Osteocyte (in vitro differentiated cells): ENCODE results near the gene GGCT. TPM values are rescaled to one million over a fixed set of nuclear protein-coding genes. Genes with fewer than 3 reads are reported as not detected.
"Not testable (repeated sequence)": the region's sequence is repeated elsewhere in the genome, so short reads cannot be mapped to it uniquely, and the experiment has no call there.

ENCODE experiments used
- DNase-seq: peaks from one replicate; pipeline ENCODE4 v3.0.0; 2021; ENCODE audit warnings: mixed read lengths; ENCODE audit not compliant: unreplicated experiment; ENCODE audit errors: extremely low spot score
- H3K27ac Mint-ChIP-seq: one replicate; pipeline ENCODE4 v1.8.0; 2021; ENCODE audit warnings: mild to moderate bottlenecking, mixed read lengths; ENCODE audit not compliant: unreplicated experiment
- H3K27me3 Mint-ChIP-seq: one replicate; pipeline ENCODE4 v1.8.0; 2021; ENCODE audit warnings: mixed read lengths; ENCODE audit not compliant: unreplicated experiment
- H3K36me3 Mint-ChIP-seq: one replicate; pipeline ENCODE4 v1.8.0; 2021; ENCODE audit warnings: mixed read lengths; ENCODE audit not compliant: unreplicated experiment
- H3K4me1 Mint-ChIP-seq: one replicate; pipeline ENCODE4 v1.8.0; 2021; ENCODE audit warnings: mixed read lengths; ENCODE audit not compliant: unreplicated experiment
- H3K4me3 Mint-ChIP-seq: one replicate; pipeline ENCODE4 v1.8.0; 2021; ENCODE audit warnings: mild to moderate bottlenecking, moderate library complexity, mixed read lengths; ENCODE audit not compliant: unreplicated experiment
- H3K9me3 Mint-ChIP-seq: one replicate; pipeline ENCODE4 v1.8.0; 2021; ENCODE audit warnings: mixed read lengths; ENCODE audit not compliant: unreplicated experiment
- CTCF ChIP-seq: fragments of 200-600 bp; sonication (generic); IDR thresholded peaks from 2 replicates; pipeline ENCODE4 v1.5.0; 2021; ENCODE audit warnings: antibody characterized with exemption, mild to moderate bottlenecking, moderate library complexity
- total RNA-seq: library from RNA; stranded (reverse); gene quantifications from 2 replicates; pipeline ENCODE4 v1.2.1, GENCODE V29; 2021

Gene GGCT
- total RNA-seq, 1 donor from 2014 or later = 24.2 TPM

- no peak for TF ChIP-seq CTCF
- peaks cover 15% of the 10 kb centered on the region for H3K36me3 Mint-ChIP-seq
Measured at GRCh38 chr7:30533886-30534285, 29.3 kb upstream of the GGCT start.

GRCh38 chr7:30531286-30531685, 26.7 kb upstream of the GGCT start:
- H3K36me3 Mint-ChIP-seq = peaks cover 6% of the 10 kb centered on the region
- no peak for DNase-seq
- H3K27me3 Mint-ChIP-seq = no peaks in the 10 kb centered on the region
- no peaks in the 10 kb centered on the region for H3K9me3 Mint-ChIP-seq
- TF ChIP-seq CTCF = no peak
- no peak overlapping the region for H3K4me3 Mint-ChIP-seq
- no peak overlapping the region for H3K27ac Mint-ChIP-seq
- H3K4me1 Mint-ChIP-seq = no peaks in the 10 kb centered on the region

More at GRCh38 chr7:30533886-30534285, 29.3 kb upstream of the GGCT start:
- no peaks in the 10 kb centered on the region for H3K9me3 Mint-ChIP-seq
- no peaks in the 10 kb centered on the region for H3K4me1 Mint-ChIP-seq
- no peak overlapping the region for H3K27ac Mint-ChIP-seq
- DNase-seq = no peak
- H3K4me3 Mint-ChIP-seq = no peak overlapping the region
- no peaks in the 10 kb centered on the region for H3K27me3 Mint-ChIP-seq

GRCh38 chr7:30530373-30530772, 25.7 kb upstream of the GGCT start:
- no peaks in the 10 kb centered on the region for H3K9me3 Mint-ChIP-seq
- no peak overlapping the region for H3K27ac Mint-ChIP-seq
- H3K4me3 Mint-ChIP-seq = no peak overlapping the region
- DNase-seq = no peak
- TF ChIP-seq CTCF = no peak
- peaks cover 6% of the 10 kb centered on the region for H3K36me3 Mint-ChIP-seq
- no peaks in the 10 kb centered on the region for H3K27me3 Mint-ChIP-seq
- no peaks in the 10 kb centered on the region for H3K4me1 Mint-ChIP-seq

GRCh38 chr7:30528779-30529178, 24.1 kb upstream of the GGCT start:
- H3K36me3 Mint-ChIP-seq = peaks cover 3% of the 10 kb centered on the region
- H3K27ac Mint-ChIP-seq = no peak overlapping the region
- H3K27me3 Mint-ChIP-seq = no peaks in the 10 kb centered on the region
- no peak for DNase-seq
- H3K4me1 Mint-ChIP-seq = no peaks in the 10 kb centered on the region
- H3K4me3 Mint-ChIP-seq = no peak overlapping the region
- no peaks in the 10 kb centered on the region for H3K9me3 Mint-ChIP-seq
- no peak for TF ChIP-seq CTCF

GRCh38 chr7:30527297-30527696, 22.7 kb upstream of the GGCT start:
- H3K4me1 Mint-ChIP-seq, H3K27me3 Mint-ChIP-seq, DNase-seq, H3K27ac Mint-ChIP-seq, H3K4me3 Mint-ChIP-seq, H3K9me3 Mint-ChIP-seq, H3K36me3 Mint-ChIP-seq: not testable (repeated sequence)

GRCh38 chr7:30526163-30526562, 21.5 kb upstream of the GGCT start:
- no peak for TF ChIP-seq CTCF

More at GRCh38 chr7:30526163-30526562, 21.5 kb upstream of the GGCT start:
- no peak for DNase-seq
- H3K27ac Mint-ChIP-seq = no peak overlapping the region
- no peaks in the 10 kb centered on the region for H3K27me3 Mint-ChIP-seq
- H3K4me1 Mint-ChIP-seq = no peaks in the 10 kb centered on the region
- H3K9me3 Mint-ChIP-seq = no peaks in the 10 kb centered on the region
- H3K36me3 Mint-ChIP-seq = peaks cover under 1% of the 10 kb centered on the region
- H3K4me3 Mint-ChIP-seq = no peak overlapping the region
